Amygdala (tissue), 56 donors: Measurements from ENCODE around the gene TBC1D5.

Experiments
- DNase-seq, 56 donors: peaks; one replicate each; lab custom pipeline; 2025; lab: John Stamatoyannopoulos, UW

Gene TBC1D5

GRCh38 chr3:17330660-17331059 is 411.8 kb downstream of the TBC1D5 start:
- no peak for DNase-seq

GRCh38 chr3:17329927-17330326 is 412.5 kb downstream of the TBC1D5 start:
- DNase-seq: no peak

- no peak for DNase-seq
Measured at GRCh38 chr3:17322106-17322793, 420.2 kb downstream of the TBC1D5 start.

- no peak for DNase-seq
Measured at GRCh38 chr3:17320266-17320665, 422.2 kb downstream of the TBC1D5 start.

GRCh38 chr3:17315897-17316296 is 426.5 kb downstream of the TBC1D5 start:
- DNase-seq: no peak

GRCh38 chr3:17314171-17314570 is 428.3 kb downstream of the TBC1D5 start:
- no peak for DNase-seq

GRCh38 chr3:17313746-17314145 is 428.7 kb downstream of the TBC1D5 start:
- no peak for DNase-seq

- no peak for DNase-seq
Measured at GRCh38 chr3:17310983-17311382, 431.4 kb downstream of the TBC1D5 start.

GRCh38 chr3:17307887-17308286 is 434.5 kb downstream of the TBC1D5 start:
- no peak for DNase-seq

- DNase-seq: no peak
Measured at GRCh38 chr3:17307482-17307881, 434.9 kb downstream of the TBC1D5 start.

GRCh38 chr3:17304969-17305368 is 437.5 kb downstream of the TBC1D5 start:
- no peak for DNase-seq

GRCh38 chr3:17302774-17303173 is 439.7 kb downstream of the TBC1D5 start:
- DNase-seq: no peak

- no peak for DNase-seq
Measured at GRCh38 chr3:17302170-17302569, 440.3 kb downstream of the TBC1D5 start.

- DNase-seq: no peak
Measured at GRCh38 chr3:17301271-17301670, 441.2 kb downstream of the TBC1D5 start.

- no peak for DNase-seq
Measured at GRCh38 chr3:17300441-17300840, 442.0 kb downstream of the TBC1D5 start.

- no peak for DNase-seq
Measured at GRCh38 chr3:17298038-17298437, 444.4 kb downstream of the TBC1D5 start.

- no peak for DNase-seq
Measured at GRCh38 chr3:17292556-17292955, 449.9 kb downstream of the TBC1D5 start.

- no peak for DNase-seq
Measured at GRCh38 chr3:17290894-17291293, 451.5 kb downstream of the TBC1D5 start.

GRCh38 chr3:17288839-17289399 is 453.5 kb downstream of the TBC1D5 start:
- no peak for DNase-seq

- no peak for DNase-seq
Measured at GRCh38 chr3:17287006-17287689, 455.3 kb downstream of the TBC1D5 start.

- DNase-seq: no peak
Measured at GRCh38 chr3:17278006-17278405, 464.4 kb downstream of the TBC1D5 start.

GRCh38 chr3:17266846-17267245 is 475.6 kb downstream of the TBC1D5 start:
- DNase-seq: no peak
